IMR-90 (cell line): ENCODE results near the gene UBA5. TPM values are rescaled to one million over a fixed set of nuclear protein-coding genes. Genes with fewer than 3 reads are reported as not detected.

Experiments
- ATAC-seq: fragments of 200-7000 bp; cut with Tn5 transposase; 2 replicates; pipeline ENCODE4 v1.9.1; 2020; ENCODE audit warnings: low read depth, mild to moderate bottlenecking, moderate library complexity
- BruUV-seq: library from RNA; stranded (reverse); fragments of 400-500 nt; replicated peaks from 2 replicates; lab custom pipeline; 2021; lab: Mats Ljungman, UMichigan
- CTCF ChIA-PET: fragments of 300-600 bp; formaldehyde crosslinking; extraction: SDS; loops from one replicate; lab custom pipeline; 2021; ENCODE audit warnings: antibody characterized with exemption; lab: Yijun Ruan, JAX
- POLR2A ChIA-PET: fragments of 300-600 bp; sonication (Branson Sonifier 250); formaldehyde crosslinking; loops from one replicate; lab custom pipeline; 2022; ENCODE audit warnings: antibody characterized with exemption; ENCODE audit not compliant: unreplicated experiment; lab: Charles Lee
- DNase-seq: peaks from one replicate; pipeline ENCODE4 v3.0.0; 2013
- H2AFZ ChIP-seq: replicated peaks from 2 replicates; pipeline ENCODE3; 2013; ENCODE audit warnings: low read length, mild to moderate bottlenecking; ENCODE audit not compliant: poor library complexity
- H2AK5ac ChIP-seq: 2 replicates; pipeline ENCODE4 v1.6.1; 2013; ENCODE audit warnings: low read depth, low read length, inconsistent platforms
- H2AK9ac ChIP-seq: replicated peaks from 2 replicates; pipeline ENCODE3; 2013; ENCODE audit warnings: mild to moderate bottlenecking, low read depth, low read length, moderate library complexity; ENCODE audit not compliant: poor library complexity
- H2BK120ac ChIP-seq: 2 replicates; pipeline ENCODE4 v1.6.1; 2013; ENCODE audit warnings: low read depth, low read length, inconsistent platforms
- H2BK15ac ChIP-seq: 3 replicates; pipeline ENCODE4 v1.6.1; 2013; ENCODE audit warnings: low read depth, low read length, inconsistent platforms
- H2BK20ac ChIP-seq: 2 replicates; pipeline ENCODE4 v1.6.1; 2013; ENCODE audit warnings: low read depth, mild to moderate bottlenecking, inconsistent platforms, low read length, moderate library complexity
- H2BK5ac ChIP-seq: 2 replicates; pipeline ENCODE4 v1.6.1; 2013; ENCODE audit warnings: mild to moderate bottlenecking, low read depth, low read length, inconsistent platforms; ENCODE audit not compliant: poor library complexity, severe bottlenecking
- H3K14ac ChIP-seq: replicated peaks from 2 replicates; pipeline ENCODE4 v1.6.1; 2013; ENCODE audit warnings: low read depth, low read length, inconsistent platforms
- H3K18ac ChIP-seq: 2 replicates; pipeline ENCODE4 v1.6.1; 2013; ENCODE audit warnings: low read depth, low read length, control low read depth
- H3K23ac ChIP-seq: 2 replicates; pipeline ENCODE4 v1.6.1; 2013; ENCODE audit warnings: low read depth, low read length, inconsistent platforms
- H3K27ac ChIP-seq: 2 replicates; pipeline ENCODE4 v1.5.1; 2013; ENCODE audit warnings: mild to moderate bottlenecking, control low read depth, low read length; ENCODE audit not compliant: insufficient read depth
- H3K27me3 ChIP-seq: 2 replicates; pipeline ENCODE4 v1.6.1; 2013; ENCODE audit warnings: low read length; ENCODE audit not compliant: control insufficient read depth, insufficient read depth
- H3K36me3 ChIP-seq: 2 replicates; pipeline ENCODE4 v1.6.1; 2013; ENCODE audit warnings: low read length, mixed read lengths; ENCODE audit not compliant: control insufficient read depth, insufficient read depth
- H3K4ac ChIP-seq: 2 replicates; pipeline ENCODE4 v1.6.1; 2013; ENCODE audit warnings: low read depth, low read length, inconsistent platforms
- H3K4me1 ChIP-seq: 2 replicates; pipeline ENCODE4 v1.6.1; 2013; ENCODE audit warnings: low read length, mixed read lengths; ENCODE audit not compliant: control insufficient read depth, insufficient read depth
- H3K4me2 ChIP-seq: 2 replicates; pipeline ENCODE4 v1.6.1; 2013; ENCODE audit warnings: low read depth, mild to moderate bottlenecking, control low read depth, low read length, moderate library complexity
- H3K4me3 ChIP-seq: 2 replicates; pipeline ENCODE4 v1.5.1; 2013; ENCODE audit warnings: low read depth, mild to moderate bottlenecking, control low read depth, low read length, moderate library complexity; ENCODE audit not compliant: insufficient read depth
- H3K56ac ChIP-seq: 2 replicates; pipeline ENCODE4 v1.6.1; 2013; ENCODE audit warnings: low read length, inconsistent platforms; ENCODE audit not compliant: insufficient read depth; ENCODE audit errors: extremely low read depth
- H3K79me1 ChIP-seq, 2 experiments: 2 replicates each; pipeline ENCODE4 v1.6.1; 2013; ENCODE audit warnings: low read length in 2 of 2, inconsistent platforms in 1 of 2, low read depth in 1 of 2
- H3K9ac ChIP-seq: 2 replicates; pipeline ENCODE4 v1.6.1; 2013; ENCODE audit warnings: low read depth, low read length, control low read depth
- H3K9me1 ChIP-seq: 2 replicates; pipeline ENCODE4 v1.6.1; 2013; ENCODE audit warnings: low read length, inconsistent platforms; ENCODE audit not compliant: insufficient read depth
- H3K9me3 ChIP-seq: 2 replicates; pipeline ENCODE4 v1.6.1; 2013; ENCODE audit warnings: low read length; ENCODE audit not compliant: control insufficient read depth, insufficient read depth
- H4K20me1 ChIP-seq: 2 replicates; pipeline ENCODE4 v1.6.1; 2013; ENCODE audit warnings: low read length, inconsistent platforms; ENCODE audit not compliant: insufficient read depth
- H4K5ac ChIP-seq: 2 replicates; pipeline ENCODE4 v1.6.1; 2013; ENCODE audit warnings: mild to moderate bottlenecking, low read depth, low read length, control low read depth
- H4K8ac ChIP-seq, 2 experiments: 2 replicates each; pipeline ENCODE4 v1.6.1; 2013; ENCODE audit warnings: low read depth in 2 of 2, low read length in 2 of 2, control low read depth in 1 of 2, inconsistent platforms in 1 of 2
- H4K91ac ChIP-seq: 2 replicates; pipeline ENCODE4 v1.6.1; 2013; ENCODE audit warnings: low read depth, low read length, inconsistent platforms; ENCODE audit not compliant: insufficient read depth
- BHLHE40 ChIP-seq: fragments of 150-350 bp; IDR thresholded peaks from 2 replicates; pipeline ENCODE4 v1.6.1; 2016; ENCODE audit warnings: mild to moderate bottlenecking, low read depth, low read length
- CHD1 ChIP-seq: IDR thresholded peaks from 2 replicates; pipeline ENCODE4 v1.6.1; 2012; ENCODE audit warnings: low read depth, low read length, improper control_type of control experiment
- ELK1 ChIP-seq: fragments of 150-350 bp; IDR thresholded peaks from 2 replicates; pipeline ENCODE4 v1.6.1; 2016; ENCODE audit warnings: low read depth, mild to moderate bottlenecking, low read length, moderate library complexity, borderline replicate concordance
- FOS ChIP-seq: fragments of 150-350 bp; IDR thresholded peaks from 2 replicates; pipeline ENCODE4 v1.6.1; 2016; ENCODE audit warnings: low read depth, low read length
- MAZ ChIP-seq: IDR thresholded peaks from 2 replicates; pipeline ENCODE4 v1.6.1; 2012; ENCODE audit warnings: low read depth, mild to moderate bottlenecking, low read length, improper control_type of control experiment, moderate library complexity, borderline replicate concordance
- MXI1 ChIP-seq: IDR thresholded peaks from 2 replicates; pipeline ENCODE4 v1.6.1; 2012; ENCODE audit warnings: low read depth, mild to moderate bottlenecking, low read length, moderate library complexity, borderline replicate concordance
- NFE2L2 ChIP-seq: fragments of 150-350 bp; IDR thresholded peaks from 2 replicates; pipeline ENCODE4 v1.6.1; 2016; ENCODE audit warnings: low read depth, mild to moderate bottlenecking, low read length
- POLR2A ChIP-seq: IDR thresholded peaks from 2 replicates; pipeline ENCODE4 v1.6.1; 2012; ENCODE audit warnings: mild to moderate bottlenecking, low read depth, low read length
- RAD21 ChIP-seq: IDR thresholded peaks from 2 replicates; pipeline ENCODE4 v1.6.1; 2012; ENCODE audit warnings: low read length, improper control_type of control experiment
- RCOR1 ChIP-seq: IDR thresholded peaks from 2 replicates; pipeline ENCODE4 v1.6.1; 2012; ENCODE audit warnings: mild to moderate bottlenecking, low read length, improper control_type of control experiment; ENCODE audit not compliant: insufficient replicate concordance
- RFX5 ChIP-seq: IDR thresholded peaks from 2 replicates; pipeline ENCODE4 v1.8.0; 2012; ENCODE audit warnings: low read depth, mild to moderate bottlenecking, low read length, moderate library complexity
- SMC3 ChIP-seq: fragments of 150-350 bp; IDR thresholded peaks from 2 replicates; pipeline ENCODE4 v1.6.1; 2016; ENCODE audit warnings: low read depth, mild to moderate bottlenecking, antibody characterized with exemption, low read length, moderate library complexity
- USF2 ChIP-seq: fragments of 150-350 bp; IDR thresholded peaks from 2 replicates; pipeline ENCODE4 v1.6.1; 2017; ENCODE audit warnings: mild to moderate bottlenecking, antibody characterized with exemption, low read length, low read depth
- dilution Hi-C: fragments of 300-500 bp; cut with HindIII; formaldehyde crosslinking; loops from one replicate; pipeline ENCODE4 v1.14.3; 2018; ENCODE audit warnings: low sequenced_read_pairs; ENCODE audit not compliant: unreplicated experiment
- in situ Hi-C: fragments of 300-500 bp; cut with MboI; formaldehyde crosslinking; loops from 3 replicates; pipeline ENCODE4 v1.14.3; 2019; ENCODE audit warnings: low sequenced_read_pairs, inconsistent platforms, mixed read lengths
- intact Hi-C: fragments of 100-400 bp; cut with micrococcal nuclease; formaldehyde crosslinking; loops from 2 replicates; pipeline ENCODE4 v1.10.0; 2022
- polyA plus RNA-seq, 3 experiments: library from polyadenylated mRNA; depleted of rRNA; stranded (reverse); fragments of >200 nt; gene quantifications; 2 replicates each; pipeline ENCODE4 v1.2.3, GENCODE V29; 2012; ENCODE audit warnings: low replicate concordance in 1 of 3
- total RNA-seq: library from RNA; depleted of rRNA; stranded (reverse); fragments of >200 nt; gene quantifications from 2 replicates; pipeline ENCODE4 v1.2.3, GENCODE V29; 2012

Gene UBA5
- total and polyA plus RNA-seq, 2 of the 4 experiments (the other 2 are of a cell fraction): 20.3 to 30.4 TPM

GRCh38 chr3:132638706-132639105 lies 21.4 kb upstream of the UBA5 start:
- Histone ChIP-seq H3K9me3 (no peaks in the 10 kb centered on the region), H2BK20ac (peak overlapping the region; percentile 75; the same call in 1 of the 2 replicates), H3K79me1 (peaks cover 0 to 10% of the 10 kb centered on the region in 2 experiments; a peak in 1 of 4 replicates), H2BK15ac (peak overlapping the region; percentile 77; the same call in 2 of the 3 replicates), H3K23ac (peak overlapping the region; percentile 8; the same call in 1 of the 2 replicates), H4K5ac (no peak overlapping the region), H3K27me3 (no peaks in the 10 kb centered on the region), H3K9me1 (no peaks in the 10 kb centered on the region; the same call in 1 of the 2 replicates), H3K4me2 (no peak overlapping the region), H4K8ac (peak overlapping the region in 1 of 2 experiments; percentile 32; a peak in 2 of 4 replicates), H2BK5ac (peak overlapping the region; percentile 95), H2AK5ac (no peak overlapping the region), H3K36me3 (peaks cover 3% of the 10 kb centered on the region; the same call in 1 of the 2 replicates), H3K4me1 (peaks cover 9% of the 10 kb centered on the region), H3K4me3 (no peak overlapping the region), H2BK120ac (peak overlapping the region; percentile 51), H4K20me1 (no peaks in the 10 kb centered on the region), H3K9ac (no peak overlapping the region), H3K56ac (peak overlapping the region; percentile 26), H3K4ac (0 out of 2 replicates have a peak overlapping the region, but pooled peaks have one; percentile 3), H3K14ac (no peak overlapping the region), H2AFZ (no peak overlapping the region), H4K91ac (no peak overlapping the region), H3K18ac (peak overlapping the region; percentile 86; the same call in 1 of the 2 replicates), H3K27ac (peak overlapping the region; percentile 7; the same call in 1 of the 2 replicates), H2AK9ac (no peak overlapping the region)
- no TSS peak for BruUV-seq
- CTCF ChIA-PET: interaction anchor here (0.8 to 1.7 kb wide), 2 partner anchors 96 to 103 kb away, joined by 3 to 18 read pairs; no protein-coding TSS in a partner anchor
- TF ChIP-seq USF2: no peak
- TF ChIP-seq RAD21: no peak
- no peak for TF ChIP-seq ELK1
- TF ChIP-seq CHD1: no peak
- no peak for TF ChIP-seq BHLHE40
- no peak for TF ChIP-seq POLR2A
- TF ChIP-seq RCOR1: no peak
- no peak for TF ChIP-seq SMC3
- TF ChIP-seq MXI1: no peak
- no peak for TF ChIP-seq NFE2L2
- TF ChIP-seq RFX5: no peak
- TF ChIP-seq MAZ: no peak
- no peak for TF ChIP-seq FOS
- POLR2A ChIA-PET: interaction anchor here (0.6 kb wide), 1 partner anchor 218 kb away, joined by 3 read pairs; no protein-coding TSS in a partner anchor
- peak; percentile 36; the same call in 1 of the 2 replicates for ATAC-seq
- dilution Hi-C loops (loop anchor here (25.0 kb wide), 1 partner anchor 101 kb away; no protein-coding TSS in a partner anchor), intact Hi-C loops (no loop called here), in situ Hi-C loops (loop anchor here (25.0 kb wide), 1 partner anchor 376 kb away; no protein-coding TSS in a partner anchor)
- no peak for DNase-seq
